ENCODE measurements around the gene DCAF8.
A peak's percentile ranks its signal among the peaks of the same experiment; 100 is the strongest.

The DCAF8 gene

DNA sequence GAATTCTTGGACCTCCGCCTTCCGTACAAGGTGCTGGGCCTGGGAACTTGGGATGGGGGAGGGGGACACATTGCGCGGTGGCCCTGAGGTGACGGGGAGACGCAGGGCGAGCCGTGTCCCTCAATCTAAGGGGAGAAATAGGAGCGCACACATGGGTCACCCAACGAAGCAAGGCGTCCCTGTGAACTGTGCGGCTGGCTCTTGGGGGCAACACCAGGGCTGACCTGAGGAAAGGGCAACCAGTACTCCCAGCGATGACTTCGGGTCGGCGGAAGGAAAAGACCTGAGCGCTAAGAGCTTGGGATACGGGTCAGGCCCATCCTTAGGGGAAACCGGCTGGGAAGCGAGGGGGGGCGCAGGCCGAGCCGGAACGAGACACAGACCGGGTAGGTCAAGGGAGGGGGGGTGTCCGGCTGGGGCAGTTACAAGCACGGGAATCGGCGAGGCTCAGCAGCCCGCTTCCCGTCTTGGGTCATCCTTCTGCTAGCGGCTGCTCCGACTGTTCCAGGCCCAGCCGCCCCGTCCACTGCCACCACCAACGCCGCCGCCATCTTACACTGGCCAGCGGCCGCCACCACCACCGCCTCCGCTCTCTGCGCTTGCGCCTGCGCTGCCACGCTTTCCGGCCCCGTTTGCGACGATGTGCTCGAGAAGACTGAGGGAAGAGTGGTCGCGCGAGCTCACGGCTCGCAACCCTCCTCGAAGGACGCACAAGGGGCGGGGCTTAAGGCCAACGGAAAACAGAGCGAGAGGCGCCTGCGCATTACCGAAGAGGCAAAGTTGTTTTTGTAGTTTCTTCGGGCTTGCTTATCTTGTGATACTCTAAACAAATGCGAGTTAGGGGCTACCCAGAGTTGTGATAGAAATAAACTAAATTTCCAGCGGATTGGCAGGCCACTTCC, at the start of gene DCAF8:
TSS of gene DCAF8 (minus strand) at position 657 of the 902 bp plus-strand sequence. CDS start 18,541 bp downstream, outside the sequence.
- Histone ChIP-seq H3K4me1 (ENCODE audit: insufficient read depth, low read length, severe bottlenecking) (peaks cover 36% of the 10 kb centered on the region), H3K9ac (ENCODE audit: low read length) (peak within 1 kb of the TSS; percentile 96), H3K27me3 (ENCODE audit: insufficient read depth, low read length) (no peaks in the 10 kb centered on the region), H3F3A (ENCODE audit: insufficient read depth, low read length) (no peaks in the 10 kb centered on the region), H3K4me3 (ENCODE audit: low read depth, low read length, poor library complexity, severe bottlenecking) (peak within 1 kb of the TSS; percentile 96), H3K27ac (ENCODE audit: low read depth, low read length, poor library complexity, severe bottlenecking) (peak within 1 kb of the TSS; percentile 62), H4K20me1 (ENCODE audit: insufficient read depth, low read length) (no peaks in the 10 kb centered on the region), H3K4me2 (ENCODE audit: low read length) (peak within 1 kb of the TSS; percentile 91), H3K36me3 (ENCODE audit: insufficient read depth, low read length) (peaks cover 5% of the 10 kb centered on the region; the same call in 1 of the 2 replicates), H3K9me2 (ENCODE audit: low read depth, low read length) (no peaks in the 10 kb centered on the region), H3K9me3 (ENCODE audit: low read length) (no peaks in the 10 kb centered on the region), H3K79me2 (ENCODE audit: insufficient read depth, low read length) (peaks cover 34% of the 10 kb centered on the region), H2AFZ (ENCODE audit: low read length) (peak within 1 kb of the TSS; percentile 47; the same call in 1 of the 2 replicates)
- TF ChIP-seq, protein P1, sequence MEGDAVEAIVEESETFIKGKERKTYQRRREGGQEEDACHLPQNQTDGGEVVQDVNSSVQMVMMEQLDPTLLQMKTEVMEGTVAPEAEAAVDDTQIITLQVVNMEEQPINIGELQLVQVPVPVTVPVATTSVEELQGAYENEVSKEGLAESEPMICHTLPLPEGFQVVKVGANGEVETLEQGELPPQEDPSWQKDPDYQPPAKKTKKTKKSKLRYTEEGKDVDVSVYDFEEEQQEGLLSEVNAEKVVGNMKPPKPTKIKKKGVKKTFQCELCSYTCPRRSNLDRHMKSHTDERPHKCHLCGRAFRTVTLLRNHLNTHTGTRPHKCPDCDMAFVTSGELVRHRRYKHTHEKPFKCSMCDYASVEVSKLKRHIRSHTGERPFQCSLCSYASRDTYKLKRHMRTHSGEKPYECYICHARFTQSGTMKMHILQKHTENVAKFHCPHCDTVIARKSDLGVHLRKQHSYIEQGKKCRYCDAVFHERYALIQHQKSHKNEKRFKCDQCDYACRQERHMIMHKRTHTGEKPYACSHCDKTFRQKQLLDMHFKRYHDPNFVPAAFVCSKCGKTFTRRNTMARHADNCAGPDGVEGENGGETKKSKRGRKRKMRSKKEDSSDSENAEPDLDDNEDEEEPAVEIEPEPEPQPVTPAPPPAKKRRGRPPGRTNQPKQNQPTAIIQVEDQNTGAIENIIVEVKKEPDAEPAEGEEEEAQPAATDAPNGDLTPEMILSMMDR (IDR thresholded peaks at IDR 0.05; ENCODE audit: low read length), result no peak; the same call in 1 of the 2 replicates
- no peak for TF ChIP-seq EZH2 (IDR thresholded peaks at IDR 0.05; ENCODE audit: borderline replicate concordance, low read length)

DNA sequence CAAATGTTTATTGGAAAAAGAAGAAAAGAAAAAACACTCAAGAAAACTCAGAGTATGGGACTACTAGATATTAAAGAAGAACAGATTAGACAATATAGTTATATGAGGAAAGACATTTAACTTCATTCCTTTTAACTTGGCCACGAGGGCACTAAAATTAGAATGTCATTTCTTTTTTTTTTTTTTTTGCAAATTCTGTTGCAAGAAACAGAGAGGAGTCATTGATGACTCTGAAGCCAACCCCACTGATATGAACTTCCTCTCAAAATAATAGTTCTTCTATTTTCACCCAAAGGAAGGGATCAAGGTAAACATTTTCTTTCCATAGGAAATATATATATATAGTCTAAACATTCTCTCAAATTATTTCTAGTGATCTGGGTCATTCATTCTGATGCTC, 47.2 kb upstream of the DCAF8 start:
- Histone ChIP-seq H4K20me1 (ENCODE audit: insufficient read depth, low read length) (no peaks in the 10 kb centered on the region), H3K4me1 (ENCODE audit: insufficient read depth, low read length, severe bottlenecking) (peaks cover 15% of the 10 kb centered on the region), H3K36me3 (ENCODE audit: insufficient read depth, low read length) (peaks cover 95% of the 10 kb centered on the region), H3K9me3 (ENCODE audit: low read length) (no peaks in the 10 kb centered on the region), H3K9me2 (ENCODE audit: low read depth, low read length) (no peaks in the 10 kb centered on the region), H3K27ac (ENCODE audit: low read depth, low read length, poor library complexity, severe bottlenecking) (no peak overlapping the region), H2AFZ (ENCODE audit: low read length) (no peak overlapping the region), H3K4me3 (ENCODE audit: low read depth, low read length, poor library complexity, severe bottlenecking) (no peak overlapping the region), H3K79me2 (ENCODE audit: insufficient read depth, low read length) (no peaks in the 10 kb centered on the region), H3K4me2 (ENCODE audit: low read length) (no peak overlapping the region), H3K9ac (ENCODE audit: low read length) (no peak overlapping the region), H3K27me3 (ENCODE audit: insufficient read depth, low read length) (no peaks in the 10 kb centered on the region), H3F3A (ENCODE audit: insufficient read depth, low read length) (no peaks in the 10 kb centered on the region)
- no peak for TF ChIP-seq EZH2 (IDR thresholded peaks at IDR 0.05; ENCODE audit: borderline replicate concordance, low read length)
- TF ChIP-seq, protein P1 (IDR thresholded peaks at IDR 0.05; ENCODE audit: low read length), result no peak

DNA sequence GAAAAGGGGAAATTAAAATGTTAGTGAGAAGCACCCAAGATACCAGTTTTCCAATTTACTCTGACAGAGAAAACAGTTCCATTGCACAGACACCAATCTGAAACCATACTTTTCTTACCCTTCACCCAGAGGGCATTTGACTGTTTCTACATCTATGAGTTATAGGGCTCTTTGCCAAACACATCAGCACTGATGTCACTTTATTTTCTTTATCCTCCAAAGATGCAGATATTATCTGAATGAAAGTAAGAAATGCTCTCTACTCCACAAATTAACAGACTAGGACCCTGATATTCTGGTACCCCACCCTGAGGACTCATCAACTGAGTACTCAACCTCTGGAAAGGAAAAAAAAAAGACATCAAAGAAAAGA, 46.8 kb upstream of the DCAF8 start:
- H2AFZ ChIP-seq (ENCODE audit: low read length), result no peak overlapping the region
- no peaks in the 10 kb centered on the region for H3K9me2 ChIP-seq (ENCODE audit: low read depth, low read length)
- H4K20me1 ChIP-seq (ENCODE audit: insufficient read depth, low read length), result no peaks in the 10 kb centered on the region
- H3K9me3 ChIP-seq (ENCODE audit: low read length), result no peaks in the 10 kb centered on the region
- no peak overlapping the region for H3K9ac ChIP-seq (ENCODE audit: low read length)
- H3K4me1 ChIP-seq (ENCODE audit: insufficient read depth, low read length, severe bottlenecking), result peaks cover 15% of the 10 kb centered on the region
- H3K4me3 ChIP-seq (ENCODE audit: low read depth, low read length, poor library complexity, severe bottlenecking), result no peak overlapping the region
- H3K4me2 ChIP-seq (ENCODE audit: low read length), result no peak overlapping the region
- H3F3A ChIP-seq (ENCODE audit: insufficient read depth, low read length), result no peaks in the 10 kb centered on the region
- H3K27ac ChIP-seq (ENCODE audit: low read depth, low read length, poor library complexity, severe bottlenecking), result no peak overlapping the region
- no peaks in the 10 kb centered on the region for H3K27me3 ChIP-seq (ENCODE audit: insufficient read depth, low read length)
- peaks cover 95% of the 10 kb centered on the region for H3K36me3 ChIP-seq (ENCODE audit: insufficient read depth, low read length)
- no peaks in the 10 kb centered on the region for H3K79me2 ChIP-seq (ENCODE audit: insufficient read depth, low read length)
- TF ChIP-seq, protein P1 (IDR thresholded peaks at IDR 0.05; ENCODE audit: low read length), result no peak
- no peak for TF ChIP-seq EZH2 (IDR thresholded peaks at IDR 0.05; ENCODE audit: borderline replicate concordance, low read length)
